GDM1 (cell line): Measurements from ENCODE around the gene KRT27.

Source experiments
- DNase-seq: peaks from one replicate; lab custom pipeline; 2025; lab: John Stamatoyannopoulos, UW

The KRT27 gene

GRCh38 chr17:40809721-40810421, 27.5 kb upstream of the KRT27 start:
- DNase-seq: no peak

GRCh38 chr17:40806131-40806530, 23.8 kb upstream of the KRT27 start:
- no peak for DNase-seq

DNA sequence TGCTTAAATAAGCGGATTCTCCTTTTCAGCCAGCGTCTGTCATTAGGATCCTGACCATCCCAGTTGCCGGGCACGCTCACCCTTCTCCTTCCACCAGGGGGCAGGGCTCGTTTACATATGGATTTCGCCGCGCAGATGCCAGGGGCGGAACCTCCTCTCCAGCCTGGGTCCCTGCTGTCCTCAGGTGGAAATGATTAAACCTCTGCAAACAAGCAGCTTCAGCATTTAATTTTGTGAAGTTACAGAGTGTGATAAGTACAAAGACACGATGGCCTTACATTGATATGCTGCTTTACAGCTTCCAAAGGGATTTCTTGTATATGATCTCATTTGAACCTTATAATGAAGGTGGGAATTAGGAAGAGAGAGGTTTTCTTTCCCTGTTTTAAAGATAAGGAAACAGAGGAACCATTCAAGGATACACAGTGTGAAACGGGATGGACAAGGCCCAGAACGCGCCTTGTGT, 21.3 kb upstream of the KRT27 start:
- peak; percentile 23 for DNase-seq

DNA sequence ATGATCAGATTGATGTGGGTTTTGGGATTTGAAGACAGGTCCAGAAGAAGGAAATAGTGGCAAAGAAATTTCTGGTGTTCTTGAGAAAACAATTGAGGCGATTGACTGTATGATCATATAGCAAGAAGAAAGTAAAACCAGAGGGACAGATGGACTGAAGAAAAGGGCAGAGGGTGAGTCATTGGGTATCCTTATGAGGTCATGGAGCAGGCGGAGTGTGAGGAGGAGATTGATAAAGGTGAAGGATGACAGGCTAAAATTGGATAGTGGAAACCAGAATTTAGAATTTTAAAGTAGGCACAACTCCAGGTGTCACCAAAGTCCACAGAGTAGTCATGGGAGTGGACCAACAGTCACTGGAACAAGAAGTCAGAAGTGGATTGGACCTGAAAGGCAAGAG, 18.8 kb upstream of the KRT27 start:
- no peak for DNase-seq

- no peak for DNase-seq
These were observed 18.0 kb upstream of the KRT27 start for GRCh38 chr17:40800381-40800780.

- DNase-seq: no peak
These were observed 17.5 kb upstream of the KRT27 start, which contains the start of gene KRT28 for GRCh38 chr17:40799859-40800258. KRT28 (minus strand) TSS chr17:40799959; CDS start chr17:40799893, 66 bp downstream.

GRCh38 chr17:40796846-40797245, 14.5 kb upstream of the KRT27 start:
- no peak for DNase-seq

DNA sequence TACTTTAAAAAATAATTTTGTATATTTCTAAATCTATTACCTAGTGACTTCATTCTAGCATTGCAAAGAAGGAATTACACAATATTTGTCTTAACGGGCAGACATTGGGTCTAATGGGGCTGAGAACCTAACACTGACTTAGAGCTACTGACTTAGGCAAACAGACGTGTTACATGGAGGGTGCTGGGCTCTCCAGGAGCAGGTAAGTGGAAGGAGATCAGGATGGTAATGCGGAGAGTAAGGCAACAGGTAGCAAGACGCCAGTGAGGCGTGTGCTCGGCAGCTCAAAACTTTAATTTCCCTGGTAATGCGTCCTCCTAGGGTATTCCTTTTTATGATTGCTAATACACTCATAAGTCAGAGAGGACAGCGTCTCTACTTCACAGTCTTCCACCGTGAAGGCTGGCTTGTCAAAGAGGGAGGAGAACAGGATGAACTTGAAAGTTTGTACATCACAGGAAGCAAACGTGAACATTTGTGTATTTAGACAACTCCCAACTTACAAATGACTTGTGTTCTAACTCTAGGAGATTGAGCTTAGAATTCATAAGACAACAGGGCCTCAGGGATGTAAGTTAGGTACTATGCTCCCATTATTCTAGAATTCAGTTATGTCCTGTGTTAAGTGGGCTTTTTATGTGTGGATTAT, 12.8 kb upstream of the KRT27 start:
- DNase-seq: no peak

- no peak for DNase-seq
These were observed 12.1 kb upstream of the KRT27 start for GRCh38 chr17:40794466-40794865.

- DNase-seq: no peak
These were observed 11.5 kb upstream of the KRT27 start for GRCh38 chr17:40793832-40794231.

DNA sequence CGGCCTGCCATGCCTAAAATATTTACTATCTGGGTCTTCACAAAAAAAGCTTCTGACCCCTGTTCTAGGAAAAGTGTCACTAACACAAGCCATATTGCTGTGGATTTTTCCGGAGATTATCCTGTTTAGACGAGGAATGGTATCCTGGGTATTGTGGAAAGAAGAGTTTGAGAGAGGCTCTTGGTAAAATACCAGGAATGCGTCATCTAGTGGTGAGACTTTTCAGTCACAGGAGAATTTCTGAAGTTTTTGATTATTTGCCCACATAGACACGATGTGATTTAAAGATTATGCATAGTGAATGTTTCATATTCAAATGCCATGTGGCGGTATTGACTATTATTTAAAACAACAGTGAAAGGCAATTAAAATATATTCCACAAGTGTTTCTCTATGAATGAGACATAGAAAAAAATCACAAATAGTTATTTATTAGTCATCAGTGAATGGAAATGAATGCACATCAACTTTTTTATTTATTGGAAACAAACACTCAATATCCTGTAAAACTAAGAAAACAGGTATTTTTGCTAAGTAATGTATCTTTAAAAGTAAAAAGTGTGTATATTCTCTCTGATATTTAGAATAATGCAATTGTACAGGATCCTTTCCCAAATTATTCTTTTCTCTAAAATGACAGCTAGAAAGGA, 9.6 kb upstream of the KRT27 start:
- no peak for DNase-seq

DNA sequence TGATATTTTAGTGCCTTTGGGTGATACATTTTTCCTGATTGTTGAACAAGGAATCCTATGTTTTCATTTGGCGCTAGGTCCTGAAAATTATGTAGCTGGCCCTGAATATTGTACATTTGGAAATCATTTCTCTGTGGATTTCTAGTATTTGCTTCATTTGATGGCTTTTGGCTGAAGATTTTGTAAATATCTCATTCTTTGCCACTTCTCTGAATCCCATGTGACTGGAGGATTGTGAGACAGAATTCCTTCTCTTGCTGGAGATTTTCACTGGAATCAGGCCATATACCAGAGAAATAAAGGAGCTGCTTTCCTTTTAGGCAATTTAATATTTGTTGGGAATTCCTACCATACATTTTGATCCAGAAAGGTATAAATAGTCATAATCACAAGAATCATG, 8.8 kb upstream of the KRT27 start:
- DNase-seq: no peak

GRCh38 chr17:40779181-40779909, 3.0 kb downstream of the KRT27 start:
- no peak for DNase-seq

DNA sequence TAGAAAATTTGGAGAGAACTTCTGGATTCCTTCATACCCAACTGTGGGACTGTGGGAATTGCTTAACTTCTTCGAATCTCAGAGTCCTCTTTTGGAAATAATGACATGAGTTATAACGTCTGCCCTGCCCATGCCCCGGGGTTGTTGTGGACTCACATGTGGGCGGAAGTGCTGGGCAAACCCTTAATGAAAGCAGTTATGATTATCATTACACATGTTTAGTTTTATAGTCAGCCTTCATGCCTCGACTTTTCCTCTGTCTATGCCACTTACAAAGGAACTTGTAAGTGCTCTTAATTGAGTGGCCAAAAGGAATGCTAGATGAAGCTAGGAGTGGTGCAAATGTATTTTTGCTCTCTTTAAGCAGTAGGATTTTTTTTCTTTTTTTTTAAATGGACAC, 3.9 kb downstream of the KRT27 start:
- no peak for DNase-seq

DNA sequence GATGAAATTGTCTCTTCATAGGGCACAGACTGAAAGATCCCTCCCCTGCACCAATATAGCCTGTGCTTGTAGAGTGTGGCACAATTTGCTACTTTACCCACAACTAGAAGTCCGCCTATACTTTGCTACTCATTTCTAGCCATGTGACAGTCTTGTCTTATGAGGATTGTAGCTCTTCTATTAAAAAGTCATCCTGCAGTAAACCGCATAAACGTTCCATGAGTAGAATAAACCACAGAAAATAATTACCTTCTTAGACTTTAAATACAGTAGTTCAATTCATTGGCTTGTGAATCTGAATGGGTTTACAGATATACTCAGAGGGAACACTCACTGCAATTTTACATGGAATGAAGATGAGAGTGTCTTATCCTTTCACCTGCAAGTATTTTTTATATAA, 4.4 kb downstream of the KRT27 start:
- DNase-seq: no peak

DNA sequence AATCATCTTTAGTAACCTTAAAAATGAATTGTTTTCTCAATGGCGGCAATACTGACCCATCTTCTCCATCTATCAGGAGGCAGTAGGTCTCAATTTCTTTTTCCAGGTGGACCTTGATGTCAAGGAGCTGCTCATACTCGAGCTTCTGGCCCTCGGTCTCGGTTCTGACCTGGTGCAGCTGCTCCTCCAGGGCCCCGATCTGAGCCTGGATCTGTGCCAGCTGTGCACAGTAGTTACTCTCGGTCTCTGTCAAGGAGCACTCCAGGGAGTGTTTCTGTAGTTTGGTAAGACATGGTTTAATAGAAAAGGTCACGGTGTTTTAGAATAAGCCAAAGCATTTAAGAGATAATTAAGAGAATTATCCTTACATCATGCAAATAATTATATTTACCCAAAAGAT, 4.9 kb downstream of the KRT27 start:
- DNase-seq: no peak

DNA sequence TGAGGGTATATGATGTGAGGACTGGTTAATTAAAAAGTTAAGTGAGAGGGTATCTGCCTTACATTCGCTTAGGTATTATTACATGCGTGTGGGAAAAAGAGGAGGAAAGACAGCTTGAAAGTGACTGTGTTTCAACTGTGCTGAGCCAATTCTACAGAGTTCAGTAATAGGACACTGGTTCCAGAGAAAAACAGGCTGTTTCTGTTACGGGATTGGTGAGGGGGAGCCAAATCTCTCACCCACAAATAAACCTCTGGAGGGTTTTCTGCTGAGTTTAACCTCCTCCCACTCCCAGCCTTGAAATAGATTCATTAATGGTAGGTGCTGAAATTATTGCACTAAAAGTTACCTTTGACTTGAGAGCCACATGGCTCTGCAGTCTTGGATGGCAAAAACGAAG, 6.4 kb downstream of the KRT27 start:
- no peak for DNase-seq

DNA sequence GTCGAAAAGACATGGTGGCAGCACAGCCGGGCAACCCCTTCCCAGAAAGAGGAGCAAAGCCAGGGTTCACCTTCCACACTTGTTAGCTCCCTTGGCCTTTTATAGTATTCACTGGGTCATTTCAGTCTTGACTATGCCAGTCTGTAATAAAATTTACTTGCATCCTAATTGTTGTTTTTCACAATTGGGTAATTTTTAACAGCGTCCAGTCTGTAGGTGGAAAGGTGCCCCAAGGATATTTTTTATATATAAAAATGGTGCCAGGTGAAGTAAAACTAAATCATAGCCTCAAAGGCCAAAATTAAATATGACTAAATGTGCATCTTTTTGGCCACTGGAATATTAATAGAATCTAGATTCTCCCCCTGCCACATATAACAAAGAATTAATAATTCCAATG, 10.2 kb downstream of the KRT27 start, which contains the start of gene KRT26:
Gene KRT26, minus strand, starts transcription at position 101 of the 400 bp plus-strand sequence. Its CDS starts 88 bp downstream, at position 13.
- no peak for DNase-seq

- no peak for DNase-seq
These were observed 16.7 kb downstream of the KRT27 start for GRCh38 chr17:40765657-40766056.

DNA sequence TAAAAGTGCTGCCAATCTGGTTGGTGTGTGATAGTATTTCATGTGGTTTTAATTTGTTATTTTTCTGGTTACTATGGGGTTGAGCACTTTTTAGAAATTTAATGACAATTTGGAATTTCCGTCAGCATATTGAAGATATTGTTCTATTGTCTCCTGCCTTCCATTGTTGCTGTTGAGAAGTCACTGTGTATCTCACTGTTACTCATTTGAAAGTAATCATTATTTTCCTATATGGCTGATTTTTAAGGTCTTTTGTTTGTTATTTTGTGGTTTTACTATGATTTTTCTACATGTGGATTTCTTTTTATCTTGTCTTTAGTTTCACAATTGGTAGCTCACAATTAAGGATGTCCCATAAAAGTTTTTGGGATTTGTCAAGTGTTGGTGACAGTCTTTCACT, 18.6 kb downstream of the KRT27 start:
- DNase-seq: no peak

GRCh38 chr17:40760105-40761016, 22.0 kb downstream of the KRT27 start:
- no peak for DNase-seq
